A549 (cell line): Measurements from ENCODE around the gene EPN3. TPM values are rescaled to one million over a fixed set of nuclear protein-coding genes. Genes with fewer than 3 reads are reported as not detected.

Source experiments
- ATAC-seq, 2 experiments: fragments of 200-7000 bp in 1 of 2; fragments of >200 bp in 1 of 2; cut with Nextera tagmentation in 1 of 2; cut with Tn5 transposase in 1 of 2; 3 replicates each; pipeline versions ENCODE4 v1.8.0 to v1.9.1; 2018 to 2020; ENCODE audit warnings: mild to moderate bottlenecking in 1 of 2, moderate library complexity in 1 of 2
- CTCF ChIA-PET: fragments of 300-600 bp; sonication (Branson Sonifier 250); formaldehyde crosslinking; extraction: SDS; loops from one replicate; lab custom pipeline; 2021; ENCODE audit warnings: antibody characterized with exemption, inconsistent platforms; lab: Yijun Ruan, JAX
- POLR2A ChIA-PET: fragments of 350-600 bp; formaldehyde crosslinking; extraction: SDS; loops from one replicate; lab custom pipeline; 2021; ENCODE audit warnings: antibody characterized with exemption, inconsistent platforms; lab: Yijun Ruan, JAX
- DNase-seq, 2 experiments: peaks; one replicate each; pipeline versions ENCODE4 v3.0.0 to v3.0.0-alpha.2; 2011 to 2016; ENCODE audit warnings: low read depth in 1 of 2, low spot score in 1 of 2
- FAIRE-seq: peaks from 2 replicates; lab custom pipeline; 2011; peaks lifted over from hg19 to GRCh38; lab: Jason Lieb, UNC
- H3K27ac ChIP-seq, 2 experiments: fragments of >200 bp; sonication (Bioruptor Twin); formaldehyde crosslinking; 3 replicates each; pipeline ENCODE4 v1.5.1; 2016 to 2017
- H3K4me1 ChIP-seq: fragments of >200 bp; sonication (Bioruptor Twin); formaldehyde crosslinking; 3 replicates; pipeline ENCODE4 v1.6.1; 2016
- H3K4me2 ChIP-seq: fragments of >200 bp; sonication (Bioruptor Twin); formaldehyde crosslinking; 3 replicates; pipeline ENCODE4 v1.6.1; 2016
- H3K4me3 ChIP-seq: fragments of >200 bp; sonication (Bioruptor Twin); formaldehyde crosslinking; 3 replicates; pipeline ENCODE4 v1.5.1; 2016
- H3K9me3 ChIP-seq: fragments of >200 bp; sonication (Bioruptor Twin); formaldehyde crosslinking; 3 replicates; pipeline ENCODE4 v1.6.1; 2016
- BHLHE40 ChIP-seq: IDR thresholded peaks from 2 replicates; pipeline ENCODE4 v1.6.1; 2012; ENCODE audit warnings: low read depth, low read length, inconsistent platforms
- CBX2 ChIP-seq: fragments of 200-600 bp; sonication (generic); IDR thresholded peaks from 2 replicates; pipeline ENCODE4 v1.6.1; 2016; ENCODE audit warnings: low read depth, mild to moderate bottlenecking, borderline replicate concordance
- CBX8 ChIP-seq: fragments of 200-600 bp; sonication (generic); IDR thresholded peaks from 2 replicates; pipeline ENCODE4 v1.6.1; 2016
- CEBPB ChIP-seq, 2 experiments: fragments of >200 bp in 1 of 2; sonication (Bioruptor Twin) in 1 of 2; formaldehyde crosslinking in 1 of 2; IDR thresholded peaks; 2 replicates each; pipeline ENCODE4 v1.6.1; 2012 to 2016
- CTCF ChIP-seq: fragments of >200 bp; sonication (Bioruptor Twin); formaldehyde crosslinking; IDR thresholded peaks from 3 replicates; pipeline ENCODE4 v1.5.1; 2016
- E2F6 ChIP-seq: IDR thresholded peaks from 2 replicates; pipeline ENCODE4 v1.6.1; 2012; ENCODE audit warnings: low read depth, borderline replicate concordance
- EHMT2 ChIP-seq: fragments of 200-600 bp; sonication (generic); IDR thresholded peaks from 2 replicates; pipeline ENCODE4 v1.6.1; 2016; ENCODE audit warnings: antibody characterized with exemption, low read depth, mild to moderate bottlenecking, moderate library complexity
- FOSL2 ChIP-seq, 2 experiments: fragments of 450-650 bp in 1 of 2; fragments of >200 bp in 1 of 2; sonication (Bioruptor Twin) in 1 of 2; formaldehyde crosslinking; IDR thresholded peaks; 2 replicates each; pipeline versions ENCODE4 v1.5.0 to v1.6.1; 2016 to 2020; ENCODE audit warnings: mild to moderate bottlenecking in 1 of 2, moderate library complexity in 1 of 2
- GATA3 ChIP-seq: IDR thresholded peaks from 2 replicates; pipeline ENCODE4 v1.6.1; 2012; ENCODE audit warnings: borderline replicate concordance
- HDAC2 ChIP-seq: fragments of 200-600 bp; sonication (generic); IDR thresholded peaks from 2 replicates; pipeline ENCODE4 v1.6.1; 2016
- HEYL ChIP-seq: fragments of 250-450 bp; sonication (Bioruptor Pico); IDR thresholded peaks from 2 replicates; pipeline ENCODE4 v1.8.0; 2021; ENCODE audit warnings: mild to moderate bottlenecking, moderate library complexity
- HOXB13 ChIP-seq: fragments of 250-450 bp; sonication (Bioruptor Pico); IDR thresholded peaks from 2 replicates; pipeline ENCODE4 v1.5.0; 2020; ENCODE audit warnings: low read depth, mild to moderate bottlenecking, moderate library complexity
- JUN ChIP-seq, 2 experiments: fragments of >200 bp; sonication (Bioruptor Twin); formaldehyde crosslinking; IDR thresholded peaks; 2 replicates in 1 of 2; 3 replicates in 1 of 2; pipeline ENCODE4 v1.6.1; 2016 to 2017
- JUNB ChIP-seq: fragments of >200 bp; sonication (Bioruptor Twin); formaldehyde crosslinking; IDR thresholded peaks from 2 replicates; pipeline ENCODE4 v1.6.1; 2016
- KDM5A ChIP-seq: fragments of 200-600 bp; sonication (generic); IDR thresholded peaks from 2 replicates; pipeline ENCODE4 v1.6.1; 2016; ENCODE audit warnings: antibody characterized with exemption, mild to moderate bottlenecking
- MAFK ChIP-seq: fragments of 450-650 bp; IDR thresholded peaks from 2 replicates; pipeline ENCODE4 v1.6.1; 2014; ENCODE audit not compliant: partially characterized antibody
- MAX ChIP-seq: IDR thresholded peaks from 2 replicates; pipeline ENCODE4 v1.6.1; 2012
- MAZ ChIP-seq: fragments of 150-350 bp; IDR thresholded peaks from 2 replicates; pipeline ENCODE4 v1.6.1; 2014; ENCODE audit warnings: antibody characterized with exemption, low read depth, low read length, borderline replicate concordance
- MYC ChIP-seq: IDR thresholded peaks from 2 replicates; pipeline ENCODE4 v1.6.1; 2012; ENCODE audit warnings: mild to moderate bottlenecking, inconsistent platforms, low read length, improper control_type of control experiment, borderline replicate concordance
- NR3C1 ChIP-seq: fragments of >200 bp; sonication (Bioruptor Twin); formaldehyde crosslinking; IDR thresholded peaks from 3 replicates; pipeline ENCODE4 v1.6.1; 2017
- PHF8 ChIP-seq: fragments of 200-600 bp; sonication (generic); IDR thresholded peaks from 2 replicates; pipeline ENCODE4 v1.6.1; 2016; ENCODE audit warnings: low read depth, mild to moderate bottlenecking, antibody characterized with exemption, moderate library complexity, borderline replicate concordance
- POLR2A ChIP-seq: IDR thresholded peaks from 2 replicates; pipeline ENCODE4 v1.6.1; 2012; ENCODE audit warnings: mild to moderate bottlenecking, low read length
- POLR2AphosphoS2 ChIP-seq: conservative IDR thresholded peaks from 2 replicates; pipeline ENCODE4 v1.6.1; 2012; ENCODE audit warnings: low read length, improper control_type of control experiment, inconsistent platforms
- RAD21 ChIP-seq, 2 experiments: fragments of >200 bp in 1 of 2; sonication (Bioruptor Twin) in 1 of 2; formaldehyde crosslinking in 1 of 2; IDR thresholded peaks in 1 of 2; conservative IDR thresholded peaks in 1 of 2; 2 replicates in 1 of 2; 3 replicates in 1 of 2; pipeline ENCODE4 v1.6.1; 2012 to 2018; ENCODE audit warnings: inconsistent platforms in 1 of 2
- SMC3 ChIP-seq: fragments of >200 bp; sonication (Bioruptor Twin); formaldehyde crosslinking; IDR thresholded peaks from 3 replicates; pipeline ENCODE4 v1.6.1; 2018; ENCODE audit warnings: inconsistent platforms
- TFCP2L1 ChIP-seq: fragments of 250-450 bp; sonication (Bioruptor Pico); IDR thresholded peaks from 2 replicates; pipeline ENCODE4 v1.5.0; 2021; ENCODE audit warnings: mild to moderate bottlenecking
- TP53 ChIP-seq: fragments of 250-450 bp; sonication (Bioruptor Pico); IDR thresholded peaks from 2 replicates; pipeline ENCODE4 v1.5.0; 2021; ENCODE audit warnings: mild to moderate bottlenecking, moderate library complexity
- WGBS: methylation state at CpG from one replicate; pipeline ENCODE4 v1.1.6; 2017; ENCODE audit errors: missing lambda C conversion rate; 5-methylcytosine and 5-hydroxymethylcytosine counted together
- polyA plus RNA-seq, 4 experiments: library from polyadenylated mRNA; depleted of rRNA in 3 of 4; stranded (reverse); fragments of >200 nt; fragmentation: RNase III in 1 of 4; extraction: RNeasy Plus Mini Kit Qiagen cat#74134 plus additional on column Dnase treatment in 1 of 4; gene quantifications; 2 replicates in 3 of 4; 3 replicates in 1 of 4; pipeline ENCODE4 v1.2.3, GENCODE V29; 2011 to 2017
- TF ChIP-seq, protein P1 (sequence below): fragments of 200-600 bp; sonication (generic); IDR thresholded peaks from 2 replicates; pipeline ENCODE4 v1.6.1; 2016; ENCODE audit warnings: antibody characterized with exemption, mild to moderate bottlenecking, moderate library complexity
- TF ChIP-seq, protein P2 (sequence below): fragments of 150-350 bp; IDR thresholded peaks from 2 replicates; pipeline ENCODE4 v1.6.1; 2014; ENCODE audit warnings: low read depth, mild to moderate bottlenecking, low read length

The EPN3 gene
- polyA plus RNA-seq, 2 of the 4 experiments (the other 2 are of a cell fraction): 0.13 to 0.18 TPM

DNA sequence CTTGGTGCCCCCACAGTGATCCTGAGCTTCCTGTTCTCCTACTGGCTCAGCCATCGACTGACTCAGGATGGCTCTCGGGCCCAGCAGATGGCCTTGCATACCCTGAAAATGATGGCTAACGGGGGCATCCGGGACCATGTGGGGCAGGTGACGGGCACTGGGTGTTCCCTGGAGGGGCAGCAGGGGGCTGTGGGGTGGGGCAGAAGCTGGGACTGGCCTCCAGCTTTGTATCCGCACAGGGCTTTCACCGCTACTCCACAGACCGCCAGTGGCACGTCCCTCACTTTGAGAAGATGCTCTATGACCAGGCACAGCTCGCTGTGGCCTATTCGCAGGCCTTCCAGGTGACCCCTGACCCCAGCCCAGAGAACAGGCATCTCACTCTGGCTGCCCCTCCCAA is 17.4 kb downstream of the EPN3 start:
- WGBS: 96% methylated on average over 10 of the region's 11 CpGs
- CTCF ChIA-PET: interaction anchor here (0.6 to 23.7 kb wide), 56 partner anchors 8 to 603 kb away, joined by 3 to 753 read pairs (median 6); partner anchors contain the start of genes ABCC3, ANKRD40, CACNA1G and NME1
- FAIRE-seq (no peak), DNase-seq (no peak), ATAC-seq (no peak)
- H3K4me1 ChIP-seq: peaks cover 33% of the 10 kb centered on the region
- TF ChIP-seq MAZ (no peak), GATA3 (no peak), MYC (no peak), JUNB (no peak)
- TF ChIP-seq, protein P1, sequence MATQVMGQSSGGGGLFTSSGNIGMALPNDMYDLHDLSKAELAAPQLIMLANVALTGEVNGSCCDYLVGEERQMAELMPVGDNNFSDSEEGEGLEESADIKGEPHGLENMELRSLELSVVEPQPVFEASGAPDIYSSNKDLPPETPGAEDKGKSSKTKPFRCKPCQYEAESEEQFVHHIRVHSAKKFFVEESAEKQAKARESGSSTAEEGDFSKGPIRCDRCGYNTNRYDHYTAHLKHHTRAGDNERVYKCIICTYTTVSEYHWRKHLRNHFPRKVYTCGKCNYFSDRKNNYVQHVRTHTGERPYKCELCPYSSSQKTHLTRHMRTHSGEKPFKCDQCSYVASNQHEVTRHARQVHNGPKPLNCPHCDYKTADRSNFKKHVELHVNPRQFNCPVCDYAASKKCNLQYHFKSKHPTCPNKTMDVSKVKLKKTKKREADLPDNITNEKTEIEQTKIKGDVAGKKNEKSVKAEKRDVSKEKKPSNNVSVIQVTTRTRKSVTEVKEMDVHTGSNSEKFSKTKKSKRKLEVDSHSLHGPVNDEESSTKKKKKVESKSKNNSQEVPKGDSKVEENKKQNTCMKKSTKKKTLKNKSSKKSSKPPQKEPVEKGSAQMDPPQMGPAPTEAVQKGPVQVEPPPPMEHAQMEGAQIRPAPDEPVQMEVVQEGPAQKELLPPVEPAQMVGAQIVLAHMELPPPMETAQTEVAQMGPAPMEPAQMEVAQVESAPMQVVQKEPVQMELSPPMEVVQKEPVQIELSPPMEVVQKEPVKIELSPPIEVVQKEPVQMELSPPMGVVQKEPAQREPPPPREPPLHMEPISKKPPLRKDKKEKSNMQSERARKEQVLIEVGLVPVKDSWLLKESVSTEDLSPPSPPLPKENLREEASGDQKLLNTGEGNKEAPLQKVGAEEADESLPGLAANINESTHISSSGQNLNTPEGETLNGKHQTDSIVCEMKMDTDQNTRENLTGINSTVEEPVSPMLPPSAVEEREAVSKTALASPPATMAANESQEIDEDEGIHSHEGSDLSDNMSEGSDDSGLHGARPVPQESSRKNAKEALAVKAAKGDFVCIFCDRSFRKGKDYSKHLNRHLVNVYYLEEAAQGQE: no peak
- no peaks in the 10 kb centered on the region for H3K9me3 ChIP-seq
- H3K27ac ChIP-seq: peak overlapping the region; percentile 53 to 95; a peak in 4 of 6 replicates
- no peak overlapping the region for H3K4me3 ChIP-seq
- POLR2A ChIA-PET: interaction anchor here (0.7 to 3.1 kb wide), 9 partner anchors 10 to 169 kb away, joined by 3 to 22 read pairs (median 10); partner anchors contain the start of genes CACNA1G and LUC7L3
- no peak overlapping the region for H3K4me2 ChIP-seq

DNA sequence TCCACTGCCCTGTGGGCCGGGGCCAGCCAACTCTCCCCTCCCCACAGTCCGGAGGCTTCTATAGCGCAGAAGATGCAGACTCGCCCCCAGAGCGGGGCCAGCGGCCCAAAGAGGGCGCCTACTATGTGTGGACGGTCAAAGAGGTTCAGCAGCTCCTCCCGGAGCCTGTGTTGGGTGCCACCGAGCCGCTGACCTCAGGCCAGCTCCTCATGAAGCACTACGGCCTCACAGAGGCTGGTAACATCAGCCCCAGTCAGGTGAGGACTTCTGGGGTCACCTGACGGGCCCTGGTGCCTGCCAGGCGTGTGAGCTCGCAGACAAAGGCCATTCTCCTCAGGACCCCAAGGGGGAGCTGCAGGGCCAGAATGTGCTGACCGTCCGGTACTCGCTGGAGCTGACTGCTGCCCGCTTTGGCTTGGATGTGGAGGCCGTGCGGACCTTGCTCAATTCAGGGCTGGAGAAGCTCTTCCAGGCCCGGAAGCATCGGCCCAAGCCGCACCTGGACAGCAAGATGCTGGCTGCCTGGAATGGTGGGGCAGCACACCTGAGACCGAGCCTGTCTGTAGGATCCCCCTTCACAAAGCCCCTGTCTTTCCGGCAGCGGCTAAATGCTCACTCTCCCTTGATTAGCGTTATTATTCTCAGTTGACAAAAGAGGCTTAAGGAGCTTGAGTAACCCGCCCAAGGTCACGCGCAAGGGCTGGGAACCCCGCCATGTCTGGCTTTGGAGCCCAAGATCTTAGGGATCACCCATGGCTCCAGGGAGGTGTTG is 18.3 kb downstream of the EPN3 start:
- peaks cover 33% of the 10 kb centered on the region for H3K4me1 ChIP-seq
- 49% methylated on average over 30 of the region's 32 CpGs for WGBS
- CTCF ChIA-PET: interaction anchor here (0.6 to 23.7 kb wide), 83 partner anchors 9 to 603 kb away, joined by 3 to 753 read pairs (median 5); partner anchors contain the start of genes ABCC3, ANKRD40, ANKRD40CL and CACNA1G
- no peaks in the 10 kb centered on the region for H3K9me3 ChIP-seq
- DNase-seq (peak; percentile 84 to 95), ATAC-seq (peak; percentile 65 to 83), FAIRE-seq (peak; percentile 94)
- POLR2A ChIA-PET: interaction anchor here (0.7 to 3.1 kb wide), 15 partner anchors 9 to 168 kb away, joined by 3 to 22 read pairs (median 8); partner anchors contain the start of genes CACNA1G and LUC7L3
- H3K4me3 ChIP-seq: no peak overlapping the region
- H3K4me2 ChIP-seq: 0 out of 3 replicates have a peak overlapping the region, but pooled peaks have one; percentile 15
- H3K27ac ChIP-seq: peak overlapping the region; percentile 53 to 95
- TF ChIP-seq CTCF (peak; percentile 95), TFCP2L1 (CRISPR knock-in tag) (no peak), CEBPB (IDR thresholded peaks at IDR 0.05) (peak in 1 of 2 experiments; percentile 71; a peak in 2 of 4 replicates), CBX8 (no peak), KDM5A (peak; percentile 74), MAX (peak; percentile 66; the same call in 1 of the 2 replicates), MAFK (peak; percentile 17), PHF8 (no peak), HDAC2 (no peak), RAD21 (conservative IDR thresholded peaks at IDR 0.05 in 1 of 2, IDR thresholded peaks at IDR 0.05 in 1 of 2) (peak; percentile 98 to 99), HOXB13 (CRISPR knock-in tag) (no peak), POLR2AphosphoS2 (no peak), HEYL (CRISPR knock-in tag) (no peak), FOSL2 (IDR thresholded peaks at IDR 0.05) (no peak), FOSL2 (CRISPR knock-in tag; IDR thresholded peaks at IDR 0.05) (no peak), EHMT2 (no peak), GATA3 (no peak), TP53 (CRISPR knock-in tag) (0 out of 2 replicates have a peak, but pooled peaks have one; percentile 42), POLR2A (no peak), BHLHE40 (0 out of 2 replicates have a peak, but pooled peaks have one; percentile 36), NR3C1 (no peak), SMC3 (peak; percentile 97), E2F6 (no peak), CBX2 (no peak), JUN (IDR thresholded peaks at IDR 0.05) (peak in 1 of 2 experiments; percentile 37; a peak in 1 of 5 replicates)
- TF ChIP-seq, protein P2, sequence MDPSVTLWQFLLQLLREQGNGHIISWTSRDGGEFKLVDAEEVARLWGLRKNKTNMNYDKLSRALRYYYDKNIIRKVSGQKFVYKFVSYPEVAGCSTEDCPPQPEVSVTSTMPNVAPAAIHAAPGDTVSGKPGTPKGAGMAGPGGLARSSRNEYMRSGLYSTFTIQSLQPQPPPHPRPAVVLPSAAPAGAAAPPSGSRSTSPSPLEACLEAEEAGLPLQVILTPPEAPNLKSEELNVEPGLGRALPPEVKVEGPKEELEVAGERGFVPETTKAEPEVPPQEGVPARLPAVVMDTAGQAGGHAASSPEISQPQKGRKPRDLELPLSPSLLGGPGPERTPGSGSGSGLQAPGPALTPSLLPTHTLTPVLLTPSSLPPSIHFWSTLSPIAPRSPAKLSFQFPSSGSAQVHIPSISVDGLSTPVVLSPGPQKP: no peak
